Measurements from ENCODE around the gene KRTAP19-1.
"Not testable (repeated sequence)": the region's sequence is repeated elsewhere in the genome, so short reads cannot be mapped to it uniquely, and the experiment has no call there.

Gene KRTAP19-1

GRCh38 chr21:30480145-30480544 lies at the start of gene KRTAP19-1:
KRTAP19-1 (minus strand) TSS chr21:30480367; CDS start chr21:30480317, 50 bp downstream.
- DNase-seq (ENCODE audit: low read depth in 2 of 2): no peak
- no peak within 1 kb of the TSS for H3K4me3 ChIP-seq (replicated peaks in 1 of 2; ENCODE audit: low read depth in 2 of 2, low read length in 2 of 2)
- TF ChIP-seq CTCF (IDR thresholded peaks at IDR 0.05; ENCODE audit: low read depth, low read length): no peak

- no peak for DNase-seq (ENCODE audit: low read depth in 2 of 2)
- TF ChIP-seq CTCF (IDR thresholded peaks at IDR 0.05; ENCODE audit: low read depth, low read length): no peak
- H3K4me3 ChIP-seq (replicated peaks in 1 of 2; ENCODE audit: low read depth in 2 of 2, low read length in 2 of 2): no peak overlapping the region
Measured at GRCh38 chr21:30518876-30519275, 38.7 kb upstream of the KRTAP19-1 start.

- no peak overlapping the region for H3K4me3 ChIP-seq (replicated peaks in 1 of 2; ENCODE audit: low read depth in 2 of 2, low read length in 2 of 2)
- no peak for DNase-seq (ENCODE audit: low read depth in 2 of 2)
- TF ChIP-seq CTCF (IDR thresholded peaks at IDR 0.05; ENCODE audit: low read depth, low read length): no peak
Measured at GRCh38 chr21:30515681-30516080, 35.5 kb upstream of the KRTAP19-1 start.

- not testable (repeated sequence) for H3K4me3 ChIP-seq (replicated peaks in 1 of 2; ENCODE audit: low read depth in 2 of 2, low read length in 2 of 2); DNase-seq (ENCODE audit: low read depth in 2 of 2)
Measured at GRCh38 chr21:30505621-30506205, 25.5 kb upstream of the KRTAP19-1 start.

- DNase-seq (ENCODE audit: low read depth in 2 of 2): no peak
- no peak within 1 kb of the TSS for H3K4me3 ChIP-seq (replicated peaks in 1 of 2; ENCODE audit: low read depth in 2 of 2, low read length in 2 of 2)
- no peak for TF ChIP-seq CTCF (IDR thresholded peaks at IDR 0.05; ENCODE audit: low read depth, low read length)
Measured at GRCh38 chr21:30502041-30502440, 21.9 kb upstream of the KRTAP19-1 start, which contains the start of gene KRTAP19-5. KRTAP19-5 (minus strand) TSS chr21:30502141; CDS start chr21:30502090, 51 bp downstream.

GRCh38 chr21:30497065-30497464 lies 16.9 kb upstream of the KRTAP19-1 start, which contains the start of gene KRTAP19-4:
KRTAP19-4 (minus strand) TSS chr21:30497165; CDS start chr21:30497110, 55 bp downstream.
- no peak for TF ChIP-seq CTCF (IDR thresholded peaks at IDR 0.05; ENCODE audit: low read depth, low read length)
- no peak within 1 kb of the TSS for H3K4me3 ChIP-seq (replicated peaks in 1 of 2; ENCODE audit: low read depth in 2 of 2, low read length in 2 of 2)
- no peak for DNase-seq (ENCODE audit: low read depth in 2 of 2)

- no peak within 1 kb of the TSS for H3K4me3 ChIP-seq (replicated peaks in 1 of 2; ENCODE audit: low read depth in 2 of 2, low read length in 2 of 2)
- no peak for TF ChIP-seq CTCF (IDR thresholded peaks at IDR 0.05; ENCODE audit: low read depth, low read length)
- no peak for DNase-seq (ENCODE audit: low read depth in 2 of 2)
Measured at GRCh38 chr21:30491963-30492428, 11.8 kb upstream of the KRTAP19-1 start, which contains the start of gene KRTAP19-3. KRTAP19-3 (minus strand) TSS chr21:30492013; CDS start chr21:30491957, 56 bp downstream.
